Thyroid gland (tissue), 4 donors: ENCODE measurements around the gene HYAL3. TPM values are rescaled to one million over a fixed set of nuclear protein-coding genes. Genes with fewer than 3 reads are reported as not detected.
A peak's percentile ranks its signal among the peaks of the same experiment; 100 is the strongest.
"Not testable (repeated sequence)": the region's sequence is repeated elsewhere in the genome, so short reads cannot be mapped to it uniquely, and the experiment has no call there.

Source experiments
- DNase-seq, 2 donors: peaks; one replicate each; pipeline ENCODE4 v3.0.0-alpha.2; 2019
- H3K27ac ChIP-seq, 3 donors: fragments of 200-600 bp; sonication (generic); 1 replicate in 2 of 3; 2 replicates in 1 of 3; pipeline ENCODE4 v1.5.1; 2016 to 2019; ENCODE audit warnings: mild to moderate bottlenecking in 1 of 3, moderate library complexity in 1 of 3
- H3K27me3 ChIP-seq: fragments of 200-600 bp; sonication (generic); one replicate; pipeline ENCODE4 v1.5.1; 2019
- H3K36me3 ChIP-seq, 2 donors: fragments of 200-600 bp; sonication (generic); one replicate each; pipeline ENCODE4 v1.5.1; 2016 to 2019
- H3K4me1 ChIP-seq, 2 donors: fragments of 200-600 bp; sonication (generic); one replicate each; pipeline ENCODE4 v1.5.1; 2017 to 2019
- H3K4me3 ChIP-seq, 3 donors: fragments of 200-600 bp; sonication (generic); replicated peaks in 1 of 3; 1 replicate in 2 of 3; 2 replicates in 1 of 3; pipeline ENCODE4 v1.5.1; 2016; ENCODE audit warnings: mild to moderate bottlenecking in 1 of 3
- H3K9me3 ChIP-seq: fragments of 200-600 bp; sonication (generic); one replicate; pipeline ENCODE4 v1.5.1; 2017
- CTCF ChIP-seq, 6 experiments: fragments of 200-600 bp in 3 of 6; fragments of 450-650 bp in 3 of 6; sonication (generic) in 3 of 6; IDR thresholded peaks; one replicate each; pipeline ENCODE4 v1.5.1; 2016 to 2019; ENCODE audit warnings: antibody characterized with exemption in 6 of 6, mild to moderate bottlenecking in 2 of 6, inconsistent platforms in 1 of 6, moderate library complexity in 1 of 6
- POLR2A ChIP-seq, 2 donors: fragments of 450-650 bp; IDR thresholded peaks; one replicate each; pipeline ENCODE4 v1.6.1; 2017; ENCODE audit warnings: antibody characterized with exemption in 2 of 2, mild to moderate bottlenecking in 2 of 2, moderate library complexity in 1 of 2
- whole genome bisulfite sequencing, 2 donors: methylation state at CpG; one replicate each; pipeline ENCODE4 v1.1.5; 2017; 5-methylcytosine and 5-hydroxymethylcytosine counted together
- intact Hi-C: fragments of 100-400 bp; cut with DNase I; formaldehyde crosslinking; loops from one replicate; pipeline ENCODE4 v1.15.1; 2023
- total RNA-seq, 4 donors: library from RNA; depleted of rRNA; stranded (reverse); fragments of >200 nt; gene quantifications; one replicate each; pipeline ENCODE4 v1.2.3, GENCODE V29; 2016

HYAL3 gene
- total RNA-seq, 4 donors from 2014 or later, result 2.7 to 6.7 (median 3.8) TPM

- DNase-seq, result no peak
- H3K27me3 ChIP-seq, result no peaks in the 10 kb centered on the region
- no peaks in the 10 kb centered on the region for H3K9me3 ChIP-seq
- peaks cover 54 to 93% of the 10 kb centered on the region in 2 donors for H3K4me1 ChIP-seq
- TF ChIP-seq POLR2A (IDR thresholded peaks at IDR 0.05) (no peak), CTCF (IDR thresholded peaks at IDR 0.05) (peak in 1 of 6 experiments; percentile 18)
- intact Hi-C loops, result no loop called here
- no peak overlapping the region for H3K4me3 ChIP-seq
- no peaks in the 10 kb centered on the region for H3K36me3 ChIP-seq
- peak overlapping the region; percentile 17 to 86 (median 79) for H3K27ac ChIP-seq
- WGBS, 2 donors, result 31 to 71% methylated on average over 3 to 10 of the region's 10 CpGs
These were observed 52.7 kb downstream of the HYAL3 start for GRCh38 chr3:50246517-50246954.

DNA sequence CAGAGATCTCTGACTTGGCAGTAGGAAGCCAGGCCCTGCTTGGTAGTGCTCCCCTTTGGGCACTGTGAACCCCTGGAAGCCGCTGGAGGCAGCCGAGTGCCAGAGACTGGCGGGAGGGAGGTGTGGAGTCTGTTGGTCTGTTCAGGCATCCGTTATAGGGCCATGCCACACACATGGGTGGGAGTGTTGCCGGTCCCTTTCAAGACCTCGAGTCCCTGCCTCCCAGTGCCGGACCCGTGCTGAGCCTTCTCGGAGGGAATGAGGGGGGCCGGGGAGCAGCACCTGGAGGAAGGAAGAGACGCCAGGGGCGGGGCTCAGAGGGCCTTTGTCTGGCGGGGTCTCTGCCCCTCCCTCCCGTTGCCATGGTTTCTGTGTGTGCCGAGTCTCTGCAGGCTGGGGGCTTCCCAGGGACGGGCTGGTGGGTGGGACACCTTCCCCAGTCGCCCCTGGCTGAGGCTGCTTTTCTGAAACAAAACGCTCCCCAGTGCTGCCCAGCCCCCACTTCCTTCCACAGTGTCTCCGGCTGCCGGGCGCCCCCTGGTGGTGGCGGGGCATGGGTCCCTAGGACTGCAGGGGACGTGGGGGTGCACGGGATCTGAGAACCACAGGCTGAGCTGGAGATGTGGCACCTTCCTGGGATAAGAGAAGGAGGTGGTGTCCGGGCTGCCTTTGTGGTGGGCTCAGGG, 53.2 kb downstream of the HYAL3 start:
- Histone ChIP-seq H3K36me3 (no peaks in the 10 kb centered on the region), H3K4me3 (peak overlapping the region in 1 of 3 donors; percentile 18), H3K27ac (peak overlapping the region; percentile 55 to 86 (median 79)), H3K9me3 (no peaks in the 10 kb centered on the region), H3K27me3 (no peaks in the 10 kb centered on the region), H3K4me1 (peaks cover 51 to 93% of the 10 kb centered on the region in 2 donors)
- TF ChIP-seq CTCF (IDR thresholded peaks at IDR 0.05), result peak; percentile 92 to 98 (median 96)
- TF ChIP-seq POLR2A (IDR thresholded peaks at IDR 0.05), result no peak
- intact Hi-C loops, result no loop called here
- WGBS, 2 donors, result 0 to 9% methylated on average over 4 to 13 of the region's 25 CpGs
- peak; percentile 90 to 94 for DNase-seq

DNA sequence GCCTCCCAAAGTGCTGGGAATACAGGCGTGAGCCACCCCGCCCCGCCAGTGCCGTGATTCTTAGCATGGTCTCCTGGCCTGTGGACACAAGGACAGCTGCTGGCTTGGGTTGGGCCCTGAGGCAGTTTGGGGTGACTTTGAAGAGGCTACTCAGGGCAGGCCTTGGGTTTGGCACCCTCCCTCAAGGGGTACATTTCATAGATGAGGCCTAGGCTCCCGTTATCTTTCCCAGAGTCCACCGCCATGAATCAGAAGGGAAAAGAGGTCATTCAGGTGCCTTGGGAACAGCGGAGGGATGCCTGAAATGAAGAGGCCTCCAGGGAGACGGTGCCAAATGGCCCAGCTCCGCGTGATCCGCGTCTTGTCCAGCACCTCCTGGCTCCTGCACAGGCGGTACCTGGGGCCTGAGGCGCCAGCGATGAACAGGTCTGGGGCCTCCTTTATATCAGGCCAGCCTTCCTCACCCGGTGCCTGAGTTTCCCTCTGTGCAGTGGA, 53.9 kb downstream of the HYAL3 start:
- no peak for DNase-seq
- peaks cover 50 to 92% of the 10 kb centered on the region in 2 donors for H3K4me1 ChIP-seq
- no peaks in the 10 kb centered on the region for H3K36me3 ChIP-seq
- TF ChIP-seq POLR2A (IDR thresholded peaks at IDR 0.05), result no peak
- no peak for TF ChIP-seq CTCF (IDR thresholded peaks at IDR 0.05)
- 77 to 81% methylated on average over 5 to 16 of the region's 16 CpGs for WGBS, 2 donors
- H3K4me3 ChIP-seq, result peak overlapping the region in 1 of 3 donors; percentile 18
- intact Hi-C loops, result no loop called here
- no peaks in the 10 kb centered on the region for H3K9me3 ChIP-seq
- no peaks in the 10 kb centered on the region for H3K27me3 ChIP-seq
- H3K27ac ChIP-seq, result peak overlapping the region; percentile 55 to 86 (median 79)

DNA sequence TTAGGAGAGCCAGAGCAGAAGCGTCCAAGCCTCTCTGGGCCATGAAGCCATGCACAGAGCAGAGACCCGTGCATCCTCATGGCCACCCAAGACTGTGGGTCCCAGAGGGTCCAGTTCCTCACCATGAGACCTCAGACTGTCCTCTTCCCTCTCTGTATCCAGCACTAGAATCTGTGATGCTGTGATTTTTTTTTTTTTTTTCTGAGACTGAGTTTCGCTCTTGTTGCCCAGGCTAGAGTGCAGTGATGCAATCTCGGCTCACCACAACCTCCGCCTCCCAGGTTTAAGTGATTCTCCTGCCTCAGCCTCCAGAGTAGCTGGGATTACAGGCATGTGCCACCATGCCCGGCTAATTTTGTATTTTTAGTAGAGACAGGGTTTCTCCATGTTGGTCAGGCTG, 54.4 kb downstream of the HYAL3 start:
- Histone ChIP-seq H3K4me1 (peaks cover 48 to 91% of the 10 kb centered on the region in 2 donors), H3K27ac (peak overlapping the region in 2 of 3 donors; percentile 69 to 86)
- H3K4me3 ChIP-seq, intact Hi-C loops, H3K36me3 ChIP-seq, H3K9me3 ChIP-seq, DNase-seq, H3K27me3 ChIP-seq: not testable (repeated sequence)
- 78 to 86% methylated on average over 6 of the region's 6 CpGs for WGBS, 2 donors

- H3K4me1 ChIP-seq, result peaks cover 45 to 91% of the 10 kb centered on the region in 2 donors
- 88 to 98% methylated on average over 4 of the region's 4 CpGs for WGBS, 2 donors
- no peak for TF ChIP-seq CTCF (IDR thresholded peaks at IDR 0.05)
- no peak for TF ChIP-seq POLR2A (IDR thresholded peaks at IDR 0.05)
- peak overlapping the region; percentile 52 to 86 (median 69) for H3K27ac ChIP-seq
- H3K9me3 ChIP-seq, result no peaks in the 10 kb centered on the region
- H3K4me3 ChIP-seq, result no peak overlapping the region
- no peak for DNase-seq
- no peaks in the 10 kb centered on the region for H3K27me3 ChIP-seq
- intact Hi-C loops, result no loop called here
- H3K36me3 ChIP-seq, result peaks cover 3 to 4% of the 10 kb centered on the region in 2 donors
These were observed 55.7 kb downstream of the HYAL3 start for GRCh38 chr3:50243543-50243895.
